ENCODE measurements around the gene CAMK1D. TPM values are rescaled to one million over a fixed set of nuclear protein-coding genes. Genes with fewer than 3 reads are reported as not detected.

Gene CAMK1D
- total RNA-seq, 4 donors from 2014 or later, result 13.5 to 21.4 (median 15.7) TPM

GRCh38 chr10:12509016-12509793 lies 159.9 kb downstream of the CAMK1D start:
- Histone ChIP-seq H3K27ac (no peak overlapping the region), H3K9me3 (no peaks in the 10 kb centered on the region), H3K36me3 (no peaks in the 10 kb centered on the region), H3K4me1 (peaks cover 0 to 5% (median 0%) of the 10 kb centered on the region in 4 donors), H3K27me3 (no peaks in the 10 kb centered on the region), H3K4me3 (no peak overlapping the region)
- TF ChIP-seq POLR2AphosphoS5 (IDR thresholded peaks at IDR 0.05), result no peak
- TF ChIP-seq POLR2A (IDR thresholded peaks at IDR 0.05), result no peak
- no peak for TF ChIP-seq EP300 (IDR thresholded peaks at IDR 0.05; ENCODE audit: low read depth)
- TF ChIP-seq CTCF (IDR thresholded peaks at IDR 0.05), result no peak
- intact Hi-C loops (cut with DNase I; ENCODE audit: low total_unique reads), result no loop called here
- in situ Hi-C loops (cut with MboI; ENCODE audit: low pct_ligation_motif_present in 1 of 4, low pct_unique_long_range_greater_than_20kb in 1 of 4, low sequenced_read_pairs in 3 of 4), result no loop called here
- 91% methylated on average over 5 of the region's 5 CpGs; no CpG with 5 or more reads in 1 of the 2 donors for WGBS, 2 donors (ENCODE audit: low coverage in 1 of 2)
- DNase-seq, result no peak

- in situ Hi-C loops (cut with MboI; ENCODE audit: low pct_ligation_motif_present in 1 of 4, low pct_unique_long_range_greater_than_20kb in 1 of 4, low sequenced_read_pairs in 3 of 4), result no loop called here
- intact Hi-C loops (cut with DNase I; ENCODE audit: low total_unique reads), result no loop called here
- 60 to 88% methylated on average over 1 to 2 of the region's 2 CpGs for WGBS, 2 donors (ENCODE audit: low coverage in 1 of 2)
Observed at GRCh38 chr10:12509794-12510100, 160.4 kb downstream of the CAMK1D start.

GRCh38 chr10:12510501-12510941 lies 161.2 kb downstream of the CAMK1D start:
- no peak for DNase-seq
- Histone ChIP-seq H3K4me1 (peaks cover 0 to 5% (median 0%) of the 10 kb centered on the region in 4 donors), H3K27ac (no peak overlapping the region), H3K27me3 (no peaks in the 10 kb centered on the region), H3K4me3 (no peak overlapping the region), H3K36me3 (no peaks in the 10 kb centered on the region), H3K9me3 (no peaks in the 10 kb centered on the region)
- TF ChIP-seq CTCF (IDR thresholded peaks at IDR 0.05) (no peak), POLR2A (IDR thresholded peaks at IDR 0.05) (no peak), EP300 (IDR thresholded peaks at IDR 0.05; ENCODE audit: low read depth) (no peak), POLR2AphosphoS5 (IDR thresholded peaks at IDR 0.05) (no peak)
- 58 to 82% methylated on average over 4 to 8 of the region's 8 CpGs for WGBS, 2 donors (ENCODE audit: low coverage in 1 of 2)
- in situ Hi-C loops (cut with MboI; ENCODE audit: low pct_ligation_motif_present in 1 of 4, low pct_unique_long_range_greater_than_20kb in 1 of 4, low sequenced_read_pairs in 3 of 4) (no loop called here), intact Hi-C loops (cut with DNase I; ENCODE audit: low total_unique reads) (no loop called here)

More at GRCh38 chr10:12509794-12510100, 160.4 kb downstream of the CAMK1D start:
- no peak for DNase-seq
- no peaks in the 10 kb centered on the region for H3K36me3 ChIP-seq
- no peak for TF ChIP-seq POLR2AphosphoS5 (IDR thresholded peaks at IDR 0.05)
- H3K9me3 ChIP-seq, result no peaks in the 10 kb centered on the region
- no peaks in the 10 kb centered on the region for H3K27me3 ChIP-seq
- no peak overlapping the region for H3K27ac ChIP-seq
- no peak overlapping the region for H3K4me3 ChIP-seq
- peaks cover 0 to 5% (median 0%) of the 10 kb centered on the region in 4 donors for H3K4me1 ChIP-seq

- no peak overlapping the region for H3K4me3 ChIP-seq
- TF ChIP-seq POLR2A (IDR thresholded peaks at IDR 0.05), result no peak
- TF ChIP-seq POLR2AphosphoS5 (IDR thresholded peaks at IDR 0.05), result no peak
- TF ChIP-seq EP300 (IDR thresholded peaks at IDR 0.05; ENCODE audit: low read depth), result no peak
- no peak for TF ChIP-seq CTCF (IDR thresholded peaks at IDR 0.05)
- intact Hi-C loops (cut with DNase I; ENCODE audit: low total_unique reads), result no loop called here
- no peaks in the 10 kb centered on the region for H3K36me3 ChIP-seq
- in situ Hi-C loops (cut with MboI; ENCODE audit: low pct_ligation_motif_present in 1 of 4, low pct_unique_long_range_greater_than_20kb in 1 of 4, low sequenced_read_pairs in 3 of 4), result no loop called here
- WGBS, 2 donors (ENCODE audit: low coverage in 1 of 2), result 66 to 74% methylated on average over 4 of the region's 4 CpGs
- peaks cover 0 to 5% (median 0%) of the 10 kb centered on the region in 4 donors for H3K4me1 ChIP-seq
- no peak overlapping the region for H3K27ac ChIP-seq
- no peaks in the 10 kb centered on the region for H3K9me3 ChIP-seq
- H3K27me3 ChIP-seq, result no peaks in the 10 kb centered on the region
- no peak for DNase-seq
Observed at GRCh38 chr10:12510984-12511383, 161.6 kb downstream of the CAMK1D start.
